HUDEP-2 (cell line): ENCODE measurements around the gene RAD9B.
"Not testable (repeated sequence)": the region's sequence is repeated elsewhere in the genome, so short reads cannot be mapped to it uniquely, and the experiment has no call there.

Source experiments
- DNase-seq, 76 experiments: peaks; one replicate each; lab custom pipeline; 2025; ENCODE audit not compliant: unreplicated experiment in 76 of 76; lab: John Stamatoyannopoulos, UW

RAD9B gene

DNA sequence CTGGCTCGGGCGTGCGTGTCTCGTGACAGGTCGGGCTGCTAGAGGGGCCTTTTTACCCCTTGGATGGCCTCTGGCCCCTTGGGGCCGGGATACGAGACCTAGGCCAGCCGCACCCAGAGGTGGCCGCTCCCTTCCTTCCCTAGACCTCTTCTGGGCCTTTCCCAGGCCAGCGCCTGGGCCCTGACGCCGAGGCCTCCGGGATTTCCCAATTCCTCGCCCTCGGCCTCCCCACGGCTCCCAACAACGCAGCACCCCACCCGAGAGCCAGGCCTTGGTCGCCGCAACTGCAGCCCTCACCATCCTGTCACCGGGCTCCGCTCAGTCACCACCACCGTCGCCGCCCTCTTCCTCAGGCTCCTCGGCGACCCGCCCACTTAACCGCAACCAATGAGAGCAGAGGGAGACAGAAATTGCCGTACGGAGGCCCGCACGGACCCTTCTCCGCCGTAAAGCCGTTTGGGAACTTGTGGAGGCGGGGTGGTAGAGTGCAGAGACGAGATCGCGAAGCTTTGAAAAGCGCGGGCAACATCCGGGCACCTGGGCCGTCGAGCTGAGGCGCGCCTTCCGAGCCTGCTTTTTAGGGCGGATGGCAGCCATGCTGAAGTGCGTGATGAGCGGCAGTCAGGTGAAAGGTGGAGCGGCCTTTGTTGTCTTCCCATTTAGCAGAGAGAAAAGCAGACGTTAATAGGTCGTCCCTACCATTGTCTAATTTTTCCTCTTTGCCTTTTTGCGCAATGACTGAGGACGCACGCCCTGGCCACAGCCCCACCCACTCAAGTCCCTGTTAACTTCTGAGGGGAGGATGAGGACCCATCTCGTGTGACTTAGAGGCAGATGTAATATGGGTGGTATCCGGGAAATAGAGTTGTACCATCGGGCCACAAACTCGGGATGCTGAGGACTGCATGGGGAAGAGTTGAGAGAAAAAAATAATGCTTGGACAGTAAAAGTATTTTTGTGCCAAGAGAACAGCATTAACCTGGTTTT lies at the start of gene RAD9B, which contains the start of gene VPS29:
RAD9B (plus strand) TSS at position 580 of the 987 bp plus-strand sequence; CDS start at position 587, 7 bp downstream.
VPS29 (minus strand) TSS at position 360 of the 987 bp plus-strand sequence; CDS start at position 300, 60 bp downstream.
- peak; percentile 52 to 99 (median 96) for DNase-seq

DNA sequence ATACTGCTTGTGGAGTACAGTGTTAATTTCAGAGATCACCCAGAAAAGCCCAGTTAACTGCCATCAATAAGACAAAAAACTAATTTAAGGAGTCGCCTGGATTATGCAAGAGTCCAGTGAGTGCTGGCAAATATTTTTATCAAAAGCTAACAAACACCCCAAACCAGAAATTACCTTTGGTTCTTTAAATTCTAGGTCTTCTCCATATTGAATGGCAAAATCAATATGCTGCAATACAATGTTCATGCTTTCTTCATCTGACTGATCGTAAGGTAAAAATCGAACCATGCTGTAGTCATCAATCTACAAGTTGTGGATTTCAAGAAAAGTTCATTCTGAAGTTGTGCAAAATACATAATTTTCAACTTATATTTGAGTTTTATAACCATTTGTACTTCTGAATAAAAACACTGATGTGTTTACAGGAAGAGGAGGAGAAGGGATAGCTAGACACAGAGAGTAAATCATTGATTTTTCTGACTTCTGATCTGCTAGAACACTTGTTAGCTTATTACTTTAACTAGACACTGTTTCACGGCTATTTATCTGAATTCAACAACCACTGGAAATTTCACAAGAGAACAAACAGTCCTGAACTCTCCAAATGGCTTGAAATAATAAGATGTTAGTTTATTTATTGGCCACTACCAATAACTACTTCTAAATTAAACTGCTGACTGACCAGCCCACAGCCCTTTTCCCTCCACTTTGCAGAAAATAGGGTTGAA lies 48.4 kb upstream of the RAD9B start:
- no peak for DNase-seq

DNA sequence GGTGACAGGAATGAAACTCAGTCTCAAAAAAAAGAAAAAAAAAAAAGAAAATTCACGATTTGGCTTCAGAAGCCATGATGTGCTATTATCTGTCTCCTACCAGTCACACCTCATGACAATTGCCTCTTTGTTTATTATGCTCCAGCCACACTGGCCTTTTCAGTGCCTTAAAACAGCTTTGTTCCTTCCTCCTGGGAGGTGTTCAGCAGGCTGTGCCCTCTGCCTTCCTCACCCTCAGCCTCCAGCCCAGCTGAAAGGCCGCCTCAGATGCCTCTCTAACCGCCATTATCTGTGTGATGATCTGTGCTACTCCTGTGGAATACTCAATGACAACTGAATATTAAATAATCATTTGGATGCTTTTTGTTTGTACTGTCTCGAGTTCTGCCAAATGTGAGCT lies 43.4 kb upstream of the RAD9B start:
- peak in 1 of 76 experiments; percentile 2 for DNase-seq

DNA sequence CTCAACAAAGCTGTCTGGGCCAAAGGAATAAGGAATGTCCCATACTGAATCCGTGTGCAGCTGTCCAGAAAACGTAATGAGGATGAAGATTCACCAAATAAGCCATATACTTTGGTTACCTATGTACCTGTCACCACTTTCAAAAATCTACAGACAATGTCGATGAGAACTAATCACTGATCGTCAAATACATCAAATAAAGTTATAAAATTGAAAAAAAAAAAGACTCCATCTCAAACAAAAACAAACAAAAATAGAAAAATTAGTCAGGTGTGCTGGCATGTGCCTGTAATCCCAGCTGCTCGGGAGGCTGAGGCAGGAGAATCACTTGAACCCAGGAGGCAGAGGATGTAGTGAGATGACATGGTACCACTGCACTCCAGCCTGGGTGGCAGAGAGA lies 40.9 kb upstream of the RAD9B start:
- DNase-seq: not testable (repeated sequence)

DNA sequence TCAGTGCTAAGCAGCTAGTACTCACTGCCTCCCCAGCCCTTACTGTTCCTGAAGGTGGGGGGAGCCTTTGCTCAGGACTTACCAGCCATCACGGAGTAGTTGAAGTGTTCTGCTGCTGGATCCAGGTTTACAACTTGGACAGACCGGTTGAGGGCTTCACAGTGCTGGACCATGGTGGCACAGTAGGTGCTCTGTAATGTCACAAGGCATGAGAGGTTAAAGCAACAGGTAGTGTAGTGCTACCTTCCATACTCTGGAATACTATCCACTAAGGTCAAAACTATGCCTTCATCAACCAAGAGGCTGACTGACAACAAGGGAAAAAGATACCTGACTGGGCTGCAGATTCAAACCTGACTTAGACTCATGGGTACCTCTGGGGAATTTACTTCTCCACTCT lies 37.1 kb upstream of the RAD9B start:
- no peak for DNase-seq

DNA sequence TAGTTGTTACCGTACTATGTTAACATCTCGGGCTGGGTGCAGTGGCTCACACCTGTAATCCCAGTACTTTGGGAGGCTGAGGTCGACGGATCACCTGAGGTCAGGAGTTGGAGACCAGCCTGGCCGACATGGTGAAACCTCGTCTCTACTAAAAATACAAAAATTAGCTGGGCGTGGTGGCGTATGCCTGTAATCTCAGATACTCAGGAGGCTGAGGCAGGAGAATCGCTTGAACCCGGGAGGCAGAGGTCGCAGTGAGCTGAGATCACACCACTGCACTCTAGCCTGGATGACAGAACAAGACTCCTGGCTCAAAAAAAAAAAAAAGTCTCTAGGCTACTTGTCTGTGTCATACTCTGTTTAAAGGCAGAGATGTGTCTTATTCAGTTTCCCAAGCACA lies 36.4 kb upstream of the RAD9B start:
- not testable (repeated sequence) for DNase-seq

DNA sequence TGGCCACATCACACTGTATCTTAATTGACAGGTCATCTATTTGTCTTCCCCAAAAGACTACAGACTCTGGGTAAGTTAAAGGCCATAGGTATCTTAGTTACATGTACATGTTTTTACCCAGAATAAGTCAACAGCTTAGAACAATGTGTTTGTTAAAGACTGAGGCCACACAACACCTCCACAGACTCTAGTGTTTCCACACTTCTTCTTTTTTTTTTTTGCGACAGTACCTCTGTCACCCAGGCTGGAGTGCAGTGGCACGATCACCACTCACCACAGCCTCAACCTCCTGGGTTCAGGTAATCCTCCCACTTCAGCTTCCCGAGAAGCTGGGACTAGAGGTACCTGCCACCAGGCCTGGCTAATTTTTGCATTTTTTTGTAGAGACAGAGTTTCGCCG lies 35.3 kb upstream of the RAD9B start:
- no peak for DNase-seq

DNA sequence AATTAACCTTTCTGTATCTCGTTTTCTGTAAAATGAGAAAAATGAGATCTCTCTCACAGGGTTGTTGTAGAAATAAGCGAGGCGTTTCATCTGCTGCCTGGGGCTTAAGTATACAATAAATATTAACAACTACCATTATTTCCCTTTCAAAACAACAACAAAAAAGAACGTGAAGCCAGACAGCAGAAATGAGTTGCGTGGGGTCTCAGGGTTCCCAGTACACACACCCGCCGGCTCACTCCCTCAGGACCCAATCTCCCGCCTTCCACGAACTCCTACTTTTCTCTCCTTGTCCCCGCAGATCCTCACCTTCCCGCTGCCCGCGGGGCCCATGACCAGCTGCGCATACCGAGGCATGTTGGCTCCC lies 34.3 kb upstream of the RAD9B start:
- peak in 1 of 76 experiments; percentile 61 for DNase-seq

DNA sequence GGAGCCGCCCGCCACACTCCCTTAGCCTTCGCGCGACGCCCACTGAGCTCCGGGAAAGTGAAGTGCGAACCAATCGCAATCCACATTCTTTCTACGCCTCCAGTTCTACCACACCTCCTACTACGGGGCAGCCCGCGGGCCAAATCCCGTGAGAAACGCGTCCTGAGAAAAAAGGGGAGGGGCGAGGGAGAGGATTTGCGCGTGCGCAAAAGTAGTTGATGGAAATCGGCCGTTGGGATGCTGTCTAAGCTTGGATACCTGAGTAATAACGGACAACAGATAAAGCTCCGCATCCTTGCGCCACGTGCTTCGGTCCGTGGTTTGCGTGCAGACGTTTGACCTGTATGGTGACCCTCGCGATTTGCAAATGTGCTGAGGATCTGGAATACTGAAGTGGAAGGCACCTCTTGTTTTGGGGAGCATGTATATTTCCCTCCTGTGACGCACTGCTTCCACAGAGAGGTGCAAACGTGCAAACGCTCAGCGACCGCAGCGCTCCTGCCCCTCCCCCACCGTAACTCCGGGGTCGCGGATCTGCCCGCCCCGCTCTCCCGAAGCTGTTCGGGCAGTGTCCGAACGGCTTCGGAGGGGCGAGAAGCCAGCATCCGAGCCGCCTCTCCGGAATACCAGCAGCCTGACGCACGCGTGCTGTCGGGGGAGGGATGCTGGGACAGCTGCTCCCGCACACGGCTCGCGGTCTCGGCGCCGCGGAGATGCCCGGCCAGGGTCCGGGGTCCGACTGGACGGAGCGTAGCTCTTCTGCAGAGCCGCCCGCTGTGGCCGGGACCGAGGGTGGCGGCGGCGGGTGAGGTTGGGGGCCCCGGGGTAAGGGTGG lies 33.7 kb upstream of the RAD9B start, which contains the start of the genes FAM216A and GPN3:
FAM216A (plus strand) TSS at position 632 of the 835 bp plus-strand sequence; CDS start at position 663, 31 bp downstream.
GPN3 (minus strand) TSS at position 44 of the 835 bp plus-strand sequence. CDS start 54 bp downstream, outside the sequence.
- DNase-seq: peak in 75 of 76 experiments; percentile 65 to 99 (median 95)

DNA sequence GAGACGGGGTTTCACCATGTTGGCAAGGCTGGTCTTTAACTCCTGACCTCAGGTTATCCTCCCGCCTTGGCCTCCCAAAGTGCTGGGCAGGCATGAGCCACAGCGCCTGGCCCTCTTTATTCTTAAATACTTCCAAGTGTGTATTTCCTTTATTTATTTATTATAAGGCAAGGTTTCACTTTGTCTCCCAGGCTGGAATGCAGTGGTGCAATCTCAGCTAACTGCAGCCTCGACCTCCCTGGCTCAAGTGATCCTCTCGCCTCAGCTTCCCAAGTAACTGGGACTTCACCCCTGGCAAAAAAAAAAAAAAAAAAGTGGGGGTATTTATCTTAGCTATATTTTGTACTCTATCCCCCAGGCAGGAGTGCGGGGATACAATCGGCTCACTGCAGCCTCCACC lies 26.7 kb upstream of the RAD9B start:
- DNase-seq: no peak

DNA sequence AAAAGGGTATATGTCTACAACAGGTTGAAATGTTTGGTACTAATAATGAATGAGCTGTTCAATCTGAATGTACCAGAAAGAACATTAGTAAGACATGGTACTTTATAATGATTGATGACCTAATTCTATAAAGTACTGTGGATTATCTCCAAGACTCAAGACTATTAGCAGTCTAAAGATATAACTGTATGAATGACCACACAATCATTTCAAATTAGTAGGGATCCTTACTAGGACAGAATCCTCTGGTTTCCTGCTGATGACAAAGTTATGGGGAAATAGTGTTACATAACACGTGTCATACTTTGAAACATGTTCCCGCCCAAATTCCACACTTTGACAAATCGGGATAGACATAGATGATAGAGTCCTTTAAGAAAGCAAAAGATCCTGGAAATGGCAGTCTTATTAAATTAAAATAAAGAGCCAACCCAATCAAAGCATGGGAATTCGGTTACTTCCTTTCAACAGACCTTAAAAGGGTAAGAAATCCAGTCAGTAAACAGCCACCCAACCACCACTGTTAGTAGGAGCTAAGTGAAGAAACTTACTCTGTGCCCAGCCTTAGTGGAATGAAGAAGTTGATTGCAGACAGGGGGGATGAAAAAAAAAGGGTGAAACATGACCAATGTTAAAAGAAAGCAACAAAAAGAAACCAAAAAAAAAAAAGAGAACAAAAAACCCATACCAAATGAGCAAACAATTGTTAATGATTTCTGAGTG lies 3.0 kb upstream of the RAD9B start:
- DNase-seq: no peak

DNA sequence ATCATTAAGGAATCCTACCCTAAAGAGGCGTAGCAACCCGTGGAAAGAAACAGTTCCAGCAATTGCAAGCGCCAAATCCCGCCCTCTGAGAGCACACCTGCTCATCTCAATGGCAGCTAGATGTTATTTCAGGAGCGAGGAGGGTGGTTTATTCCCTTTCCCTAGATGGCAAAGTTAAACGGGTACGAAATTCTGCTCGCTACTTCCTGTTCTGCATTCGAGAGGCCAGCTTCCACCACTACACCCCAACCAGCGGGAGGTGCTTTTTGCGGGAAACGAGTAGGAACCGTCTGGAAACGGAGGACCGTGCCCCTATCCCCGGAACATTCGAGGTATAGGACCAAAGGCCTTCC lies 756 bp upstream of the RAD9B start:
- peak in 21 of 76 experiments; percentile 7 to 66 (median 38) for DNase-seq

DNA sequence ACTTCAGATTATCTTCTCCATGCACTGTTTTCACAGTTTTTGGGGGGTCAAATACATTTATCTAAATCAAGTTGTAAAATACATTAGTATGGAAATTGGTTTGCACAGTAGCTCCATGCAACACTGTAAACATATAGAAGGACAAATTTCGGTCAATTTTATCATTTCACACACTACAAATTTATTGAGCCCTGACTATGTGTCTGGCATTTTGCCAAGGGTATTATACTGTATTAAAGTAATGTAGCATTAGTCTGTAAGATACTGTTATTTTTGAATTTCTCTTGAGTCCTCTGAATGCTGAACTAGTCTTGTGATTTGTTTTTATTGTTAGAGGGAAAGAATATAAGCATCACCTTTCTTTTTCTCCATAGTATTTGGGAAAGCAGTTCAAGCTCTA lies 1.3 kb downstream of the RAD9B start:
- DNase-seq: no peak

DNA sequence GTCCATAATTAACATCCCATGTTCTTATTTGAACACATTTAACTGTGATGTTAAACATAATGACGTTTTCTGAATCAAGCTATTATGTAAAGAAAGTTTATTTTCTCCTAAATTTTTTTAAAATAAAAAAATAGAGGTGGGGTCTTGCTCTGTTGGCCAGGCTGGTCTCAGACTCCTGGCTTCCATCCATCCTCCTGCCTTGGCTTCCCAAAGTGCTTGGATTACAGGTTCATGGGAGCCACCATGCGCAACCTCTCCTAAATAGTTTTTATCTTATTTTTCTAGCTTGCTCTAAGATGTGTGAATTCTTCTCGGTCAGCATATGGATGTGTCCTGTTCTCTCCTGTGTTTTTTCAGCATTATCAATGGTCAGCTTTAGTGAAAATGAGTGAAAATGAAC lies 3.2 kb downstream of the RAD9B start:
- no peak for DNase-seq

DNA sequence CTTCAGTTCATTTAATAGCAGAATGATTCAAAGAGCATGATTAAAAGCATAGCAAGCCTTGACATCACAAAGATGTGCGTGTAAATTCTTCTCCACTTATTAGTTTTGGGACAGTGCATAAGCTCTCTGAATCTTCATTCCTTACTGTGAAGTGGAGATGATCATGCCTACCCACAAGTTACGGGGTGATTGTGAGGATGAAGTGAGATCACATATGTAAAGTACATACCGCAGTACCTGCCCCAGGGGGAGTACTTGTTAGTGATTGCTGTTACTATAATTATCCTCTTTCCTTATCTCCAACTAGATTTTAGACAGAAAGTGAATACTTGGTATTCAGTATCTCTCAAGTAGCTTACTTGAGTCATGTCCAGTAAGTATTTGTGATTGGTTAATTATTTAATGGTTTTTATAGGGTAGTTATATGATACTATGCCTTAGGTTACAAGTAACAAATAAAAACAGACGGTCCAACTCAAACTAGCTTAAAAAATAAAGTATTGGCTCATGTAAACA lies 6.0 kb downstream of the RAD9B start:
- DNase-seq: no peak

DNA sequence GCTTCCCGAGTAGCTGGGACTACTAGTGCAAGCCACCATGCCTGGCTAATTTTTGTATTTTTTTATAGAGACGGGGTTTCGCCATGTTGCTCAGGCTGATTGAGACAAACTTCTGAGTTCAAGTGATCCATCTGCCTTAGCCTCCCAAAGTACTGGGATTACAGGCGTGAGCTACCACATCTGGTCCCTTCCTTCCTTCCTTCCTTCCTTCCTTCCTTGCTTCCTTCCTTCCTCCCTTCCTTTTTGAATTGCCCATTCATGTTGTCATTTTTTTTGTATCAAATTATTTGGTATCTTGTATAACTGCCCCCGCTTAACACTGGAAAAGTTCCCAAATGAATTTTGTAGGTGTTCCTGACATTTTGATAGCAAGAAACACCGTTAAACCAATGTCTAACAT lies 11.7 kb downstream of the RAD9B start:
- no peak for DNase-seq

DNA sequence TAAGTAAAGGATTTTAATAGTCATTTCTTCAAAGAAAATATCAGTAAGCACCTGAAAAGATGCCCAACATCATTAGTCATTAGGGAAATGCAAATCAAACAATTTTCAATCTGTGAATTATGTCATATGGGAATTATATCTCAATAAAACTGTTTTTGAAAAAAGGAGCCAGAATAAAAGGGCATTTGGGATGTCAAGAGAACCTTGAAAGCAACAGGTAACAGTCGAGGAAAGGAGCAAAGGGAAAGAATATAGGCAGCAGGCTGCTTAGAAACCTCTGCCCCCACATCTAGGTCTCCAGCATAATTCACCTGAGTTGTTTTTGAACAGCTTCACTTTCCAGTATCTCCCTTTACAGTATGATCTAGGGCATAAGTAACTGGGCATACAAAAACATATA lies 12.2 kb downstream of the RAD9B start:
- no peak for DNase-seq

DNA sequence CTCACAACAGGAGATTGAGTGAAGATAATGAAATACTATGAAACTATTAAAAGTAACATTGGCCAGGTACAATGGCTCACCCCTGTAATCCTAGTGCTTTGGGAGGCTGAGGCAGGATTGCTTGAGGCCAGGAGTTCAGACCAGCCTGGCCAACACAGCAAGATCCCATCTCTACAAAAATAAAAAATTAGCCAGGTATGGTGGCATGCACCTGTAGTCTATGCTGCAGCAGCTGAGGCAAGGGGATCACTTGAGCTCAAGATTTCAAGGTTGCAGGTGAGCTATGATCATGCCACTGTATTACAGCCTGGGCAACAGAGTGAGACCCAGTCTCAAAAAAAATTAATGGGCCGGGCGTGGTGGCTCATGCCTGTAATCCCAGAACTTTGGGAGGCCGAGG lies 14.9 kb downstream of the RAD9B start:
- no peak for DNase-seq

DNA sequence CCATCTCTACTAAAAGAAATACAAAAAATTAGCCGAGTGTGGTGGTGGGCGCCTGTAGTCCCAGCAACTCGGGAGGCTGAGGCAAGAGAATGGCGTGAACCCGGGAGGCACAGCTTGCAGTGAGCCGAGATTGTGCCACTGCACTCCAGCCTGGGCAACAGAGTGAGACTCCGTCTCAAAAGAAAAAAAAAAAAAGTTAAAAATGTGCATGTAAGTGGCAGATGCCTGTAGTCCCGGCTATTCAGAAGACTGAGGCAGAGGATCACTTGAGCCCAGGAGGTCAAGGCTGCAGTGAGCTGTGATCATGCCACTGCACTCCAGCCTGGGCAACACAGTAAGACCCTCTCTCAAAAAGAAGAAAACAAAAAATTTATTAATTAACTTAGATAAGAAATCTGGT lies 15.9 kb downstream of the RAD9B start:
- not testable (repeated sequence) for DNase-seq
